H9 (cell line): ENCODE results near the gene NTSR1. TPM values are rescaled to one million over a fixed set of nuclear protein-coding genes. Genes with fewer than 3 reads are reported as not detected.

Experiments
- DNase-seq: peaks from one replicate; pipeline ENCODE4 v3.0.0-alpha.2; 2017
- H2AFZ ChIP-seq: one replicate; pipeline ENCODE4 v1.6.1; 2013; ENCODE audit warnings: mild to moderate bottlenecking, low read length, control low read depth, moderate library complexity
- H2AK5ac ChIP-seq: 2 replicates; pipeline ENCODE4 v1.6.1; 2013; ENCODE audit warnings: low read length, control low read depth, mixed read lengths; ENCODE audit not compliant: insufficient read length
- H2BK120ac ChIP-seq: one replicate; pipeline ENCODE4 v1.6.1; 2013; ENCODE audit warnings: low read depth, mild to moderate bottlenecking, low read length, control low read depth, inconsistent platforms; ENCODE audit not compliant: poor library complexity, severe bottlenecking
- H2BK12ac ChIP-seq: 2 replicates; pipeline ENCODE4 v1.6.1; 2013; ENCODE audit warnings: low read length, control low read depth, mixed read lengths, low read depth; ENCODE audit not compliant: insufficient read length
- H2BK15ac ChIP-seq: 2 replicates; pipeline ENCODE4 v1.6.1; 2013; ENCODE audit warnings: low read depth, low read length, control low read depth
- H2BK20ac ChIP-seq: one replicate; pipeline ENCODE4 v1.6.1; 2013; ENCODE audit warnings: low read depth, mild to moderate bottlenecking, low read length, control low read depth, inconsistent platforms; ENCODE audit not compliant: poor library complexity, severe bottlenecking
- H2BK5ac ChIP-seq: 2 replicates; pipeline ENCODE4 v1.6.1; 2013; ENCODE audit warnings: low read length, control low read depth, mixed read lengths; ENCODE audit not compliant: insufficient read length
- H3K14ac ChIP-seq: 2 replicates; pipeline ENCODE4 v1.6.1; 2013; ENCODE audit warnings: low read length, control low read depth; ENCODE audit not compliant: insufficient read depth
- H3K18ac ChIP-seq: 2 replicates; pipeline ENCODE4 v1.6.1; 2013; ENCODE audit warnings: low read depth, mild to moderate bottlenecking, mixed read lengths, low read length, control low read depth; ENCODE audit not compliant: insufficient read length
- H3K23ac ChIP-seq: 2 replicates; pipeline ENCODE4 v1.6.1; 2013; ENCODE audit warnings: low read length, control low read depth, mixed read lengths, low read depth; ENCODE audit not compliant: insufficient read length
- H3K23me2 ChIP-seq: 2 replicates; pipeline ENCODE4 v1.6.1; 2013; ENCODE audit warnings: low read depth, mild to moderate bottlenecking, mixed read lengths, low read length, control low read depth; ENCODE audit not compliant: insufficient read length, poor library complexity, severe bottlenecking
- H3K27ac ChIP-seq: 2 replicates; pipeline ENCODE4 v1.5.1; 2013; ENCODE audit warnings: low read length, control low read depth, mixed read lengths, low read depth; ENCODE audit not compliant: insufficient read length
- H3K27me3 ChIP-seq: 2 replicates; pipeline ENCODE4 v1.6.1; 2013; ENCODE audit warnings: low read length, control low read depth, inconsistent platforms; ENCODE audit not compliant: insufficient read depth
- H3K4ac ChIP-seq: 2 replicates; pipeline ENCODE4 v1.6.1; 2013; ENCODE audit warnings: low read depth, mild to moderate bottlenecking, control low read depth, inconsistent platforms, low read length, moderate library complexity
- H3K4me1 ChIP-seq: 2 replicates; pipeline ENCODE4 v1.6.1; 2013; ENCODE audit warnings: low read length, control low read depth, inconsistent platforms; ENCODE audit not compliant: insufficient read depth
- H3K4me2 ChIP-seq: 2 replicates; pipeline ENCODE4 v1.6.1; 2013; ENCODE audit warnings: low read length, control low read depth, mixed read lengths; ENCODE audit not compliant: insufficient read length, insufficient read depth
- H3K56ac ChIP-seq: 2 replicates; pipeline ENCODE4 v1.6.1; 2013; ENCODE audit warnings: low read depth, mild to moderate bottlenecking, mixed read lengths, low read length, control low read depth; ENCODE audit not compliant: insufficient read length
- H3K79me1 ChIP-seq: 2 replicates; pipeline ENCODE4 v1.6.1; 2013; ENCODE audit warnings: low read depth, mild to moderate bottlenecking, moderate library complexity, low read length, control low read depth, inconsistent platforms; ENCODE audit not compliant: insufficient read depth, poor library complexity, severe bottlenecking
- H3K79me2 ChIP-seq: 2 replicates; pipeline ENCODE4 v1.6.1; 2013; ENCODE audit warnings: low read length, control low read depth, inconsistent platforms; ENCODE audit not compliant: insufficient read depth
- H3K9ac ChIP-seq: 2 replicates; pipeline ENCODE4 v1.6.1; 2013; ENCODE audit warnings: low read length, control low read depth, mixed read lengths; ENCODE audit not compliant: insufficient read length; ENCODE audit errors: extremely low read depth
- H3K9me3 ChIP-seq: one replicate; pipeline ENCODE4 v1.6.1; 2013; ENCODE audit warnings: low read depth, low read length, inconsistent platforms; ENCODE audit not compliant: control insufficient read depth
- H3T11ph ChIP-seq: one replicate; pipeline ENCODE4 v1.6.1; 2013; ENCODE audit warnings: mild to moderate bottlenecking, low read length, control low read depth, inconsistent platforms
- H4K20me1 ChIP-seq: one replicate; pipeline ENCODE4 v1.6.1; 2013; ENCODE audit not compliant: control insufficient read depth, insufficient read length, insufficient read depth
- H4K5ac ChIP-seq: 2 replicates; pipeline ENCODE4 v1.6.1; 2013; ENCODE audit warnings: low read depth, mild to moderate bottlenecking, mixed read lengths, low read length, control low read depth; ENCODE audit not compliant: insufficient read length
- H4K8ac ChIP-seq: replicated peaks from 2 replicates; pipeline ENCODE4 v1.6.1; 2013; ENCODE audit warnings: low read length, control low read depth, mixed read lengths, low read depth; ENCODE audit not compliant: insufficient read length
- H4K91ac ChIP-seq: 2 replicates; pipeline ENCODE4 v1.6.1; 2013; ENCODE audit warnings: low read depth, mild to moderate bottlenecking, moderate library complexity, mixed read lengths, low read length, control low read depth; ENCODE audit not compliant: insufficient read length
- H3K27ac Mint-ChIP-seq, 3 experiments: 2 replicates in 2 of 3; 3 replicates in 1 of 3; pipeline ENCODE4 v1.8.0; 2020 to 2021; ENCODE audit warnings: mixed read lengths in 3 of 3, mild to moderate bottlenecking in 1 of 3, moderate library complexity in 1 of 3
- H3K27me3 Mint-ChIP-seq: 2 replicates; pipeline ENCODE4 v1.8.0; 2021; ENCODE audit warnings: low read depth, mild to moderate bottlenecking, moderate library complexity, mixed read lengths
- H3K36me3 Mint-ChIP-seq, 3 experiments: 2 replicates in 2 of 3; 3 replicates in 1 of 3; pipeline ENCODE4 v1.8.0; 2020 to 2021; ENCODE audit warnings: low read depth in 3 of 3, mixed read lengths in 3 of 3; ENCODE audit not compliant: insufficient read depth in 1 of 3
- H3K4me1 Mint-ChIP-seq, 2 experiments: 2 replicates each; pipeline ENCODE4 v1.8.0; 2020; ENCODE audit warnings: mixed read lengths in 2 of 2
- H3K4me3 Mint-ChIP-seq, 2 experiments: 2 replicates in 1 of 2; 3 replicates in 1 of 2; pipeline ENCODE4 v1.8.0; 2020 to 2021; ENCODE audit warnings: mild to moderate bottlenecking in 2 of 2, mixed read lengths in 2 of 2, moderate library complexity in 1 of 2
- H3K9me3 Mint-ChIP-seq, 2 experiments: 2 replicates in 1 of 2; 3 replicates in 1 of 2; pipeline ENCODE4 v1.8.0; 2020; ENCODE audit warnings: mild to moderate bottlenecking in 2 of 2, mixed read lengths in 2 of 2, moderate library complexity in 1 of 2
- CTCF ChIP-seq: fragments of 200-600 bp; sonication (generic); conservative IDR thresholded peaks from 3 replicates; pipeline ENCODE4 v1.8.0; 2021; ENCODE audit warnings: antibody characterized with exemption, mild to moderate bottlenecking
- WGBS: extraction: QIAGEN DNeasy Blood & Tissue Kit; methylation state at CpG from one replicate; pipeline ENCODE4 v1.1.7; 2013; ENCODE audit warnings: missing lambda C conversion rate, low lambda C conversion rate, mixed read lengths; ENCODE audit not compliant: insufficient read length; ENCODE audit errors: extremely low coverage; 5-methylcytosine and 5-hydroxymethylcytosine counted together
- total RNA-seq: library from RNA; stranded (reverse); gene quantifications from 2 replicates; pipeline ENCODE4 v1.2.1, GENCODE V29; 2021

NTSR1 gene
- total RNA-seq, 1 experiment from 2014 or later: 0.11 TPM

GRCh38 chr20:62805711-62806382 lies 97.2 kb downstream of the NTSR1 start:
- H2AFZ ChIP-seq: no peak overlapping the region
- H3K79me1 ChIP-seq: no peaks in the 10 kb centered on the region
- Mint-ChIP-seq H3K9me3 (no peaks in the 10 kb centered on the region), H3K4me3 (peak overlapping the region; percentile 69 to 78), H3K36me3 (peaks cover 4 to 23% (median 21%) of the 10 kb centered on the region in 3 experiments; a peak in 6 of 7 replicates), H3K27ac (no peak overlapping the region; a peak in 1 of 7 replicates), H3K4me1 (peaks cover 10 to 16% of the 10 kb centered on the region in 2 experiments), H3K27me3 (peaks cover 19% of the 10 kb centered on the region)
- H3K18ac ChIP-seq: no peak overlapping the region
- H3K9me3 ChIP-seq: no peaks in the 10 kb centered on the region
- no peak overlapping the region for H2AK5ac ChIP-seq
- H2BK15ac ChIP-seq: no peak overlapping the region
- no peak overlapping the region for H2BK120ac ChIP-seq
- H3K4ac ChIP-seq: no peak overlapping the region
- WGBS: no CpG with 5 or more reads among the region's 25 CpGs
- no peaks in the 10 kb centered on the region for H3K23me2 ChIP-seq
- no peak overlapping the region for H2BK12ac ChIP-seq
- no peak overlapping the region for H3K27ac ChIP-seq
- no peak overlapping the region for H3K56ac ChIP-seq
- H2BK5ac ChIP-seq: no peak overlapping the region
- H4K20me1 ChIP-seq: no peaks in the 10 kb centered on the region
- no peak overlapping the region for H4K8ac ChIP-seq
- TF ChIP-seq CTCF: no peak
- DNase-seq: no peak
- H3K4me1 ChIP-seq: no peaks in the 10 kb centered on the region; the same call in 1 of the 2 replicates
- H3K27me3 ChIP-seq: no peaks in the 10 kb centered on the region
- H3K14ac ChIP-seq: no peak overlapping the region; the same call in 1 of the 2 replicates
- no peaks in the 10 kb centered on the region for H3K79me2 ChIP-seq
- no peak overlapping the region for H3T11ph ChIP-seq
- no peak overlapping the region for H4K5ac ChIP-seq
- no peak overlapping the region for H3K9ac ChIP-seq
- H3K4me2 ChIP-seq: peak overlapping the region; percentile 53
- H3K23ac ChIP-seq: no peak overlapping the region
- H4K91ac ChIP-seq: no peak overlapping the region
- H2BK20ac ChIP-seq: no peak overlapping the region
